Stomach (tissue), 4 donors: ENCODE data around the gene CRYBG2.

Source experiments
- POLR2A ChIP-seq, 4 donors: fragments of 450-650 bp; IDR thresholded peaks; one replicate each; pipeline ENCODE4 v1.6.1; 2016; ENCODE audit warnings: antibody characterized with exemption in 4 of 4, control low read depth in 2 of 4, mild to moderate bottlenecking in 1 of 4, moderate library complexity in 1 of 4
- TF ChIP-seq, protein P1 (sequence below), 7 experiments: fragments of 450-650 bp in 4 of 7; fragments of 200-600 bp in 3 of 7; sonication (generic) in 3 of 7; IDR thresholded peaks; one replicate each; pipeline ENCODE4 v1.5.1; 2016 to 2019; ENCODE audit warnings: antibody characterized with exemption in 7 of 7, control low read depth in 2 of 7, mild to moderate bottlenecking in 1 of 7

DNA sequence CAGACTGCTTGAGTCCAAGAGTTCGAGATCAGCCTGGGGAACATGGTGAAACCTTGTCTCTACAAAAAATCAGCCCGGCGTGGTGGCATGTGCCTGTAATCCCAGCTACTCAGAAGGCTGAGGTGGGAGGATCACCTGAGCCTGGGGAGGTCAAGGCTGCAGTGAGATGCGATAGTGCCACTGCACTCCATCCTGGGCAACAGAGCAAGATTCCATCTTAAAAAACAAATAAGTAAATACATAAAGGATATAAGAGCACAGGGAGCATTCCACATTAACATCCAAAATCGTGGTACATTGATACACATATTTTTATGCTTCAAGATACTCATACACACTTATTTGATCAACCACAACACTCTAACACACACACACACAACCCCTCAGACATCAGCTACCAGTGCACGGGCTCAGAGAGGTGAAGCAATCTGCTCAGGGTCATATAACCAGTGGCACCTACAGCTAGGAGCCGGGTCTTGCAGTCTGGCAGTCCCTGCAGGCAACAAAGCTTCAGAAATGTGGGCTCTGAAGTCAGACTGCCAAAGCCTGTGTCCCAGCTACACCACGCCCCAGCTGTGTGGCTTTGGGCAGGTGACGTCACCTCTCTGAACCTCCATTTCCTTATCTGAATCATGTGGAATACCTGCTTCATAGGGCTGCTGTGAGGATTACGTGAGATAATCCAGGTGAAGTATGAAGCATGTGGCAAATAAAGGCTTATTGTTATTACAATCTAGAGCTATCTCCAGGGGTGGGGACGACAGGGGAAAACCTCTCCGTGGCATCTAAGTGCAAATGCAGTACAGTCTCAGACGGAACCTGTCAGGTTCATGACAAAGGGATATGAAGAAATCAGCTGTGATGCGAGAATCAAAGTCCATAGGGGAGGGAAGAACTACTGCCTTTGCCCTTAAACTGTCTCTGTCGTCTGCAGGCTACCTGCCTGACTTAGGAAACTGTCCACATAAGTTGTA, 4.8 kb upstream of the CRYBG2 start:
- TF ChIP-seq, protein P1, sequence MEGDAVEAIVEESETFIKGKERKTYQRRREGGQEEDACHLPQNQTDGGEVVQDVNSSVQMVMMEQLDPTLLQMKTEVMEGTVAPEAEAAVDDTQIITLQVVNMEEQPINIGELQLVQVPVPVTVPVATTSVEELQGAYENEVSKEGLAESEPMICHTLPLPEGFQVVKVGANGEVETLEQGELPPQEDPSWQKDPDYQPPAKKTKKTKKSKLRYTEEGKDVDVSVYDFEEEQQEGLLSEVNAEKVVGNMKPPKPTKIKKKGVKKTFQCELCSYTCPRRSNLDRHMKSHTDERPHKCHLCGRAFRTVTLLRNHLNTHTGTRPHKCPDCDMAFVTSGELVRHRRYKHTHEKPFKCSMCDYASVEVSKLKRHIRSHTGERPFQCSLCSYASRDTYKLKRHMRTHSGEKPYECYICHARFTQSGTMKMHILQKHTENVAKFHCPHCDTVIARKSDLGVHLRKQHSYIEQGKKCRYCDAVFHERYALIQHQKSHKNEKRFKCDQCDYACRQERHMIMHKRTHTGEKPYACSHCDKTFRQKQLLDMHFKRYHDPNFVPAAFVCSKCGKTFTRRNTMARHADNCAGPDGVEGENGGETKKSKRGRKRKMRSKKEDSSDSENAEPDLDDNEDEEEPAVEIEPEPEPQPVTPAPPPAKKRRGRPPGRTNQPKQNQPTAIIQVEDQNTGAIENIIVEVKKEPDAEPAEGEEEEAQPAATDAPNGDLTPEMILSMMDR (IDR thresholded peaks at IDR 0.05), result no peak
- TF ChIP-seq POLR2A (IDR thresholded peaks at IDR 0.05), result no peak
